Panc1 (cell line): Measurements from ENCODE around the gene MSANTD3. TPM values are rescaled to one million over a fixed set of nuclear protein-coding genes. Genes with fewer than 3 reads are reported as not detected.

ENCODE experiments used
- ATAC-seq: fragments of 200-7000 bp; cut with Tn5 transposase; 2 replicates; pipeline ENCODE4 v1.9.1; 2020; ENCODE audit warnings: mild to moderate bottlenecking, moderate library complexity
- BruUV-seq: library from RNA; stranded (reverse); fragments of 400-500 nt; replicated peaks from 2 replicates; lab custom pipeline; 2021; lab: Mats Ljungman, UMichigan
- CTCF ChIA-PET: fragments of 300-600 bp; sonication (Branson Sonifier 250); formaldehyde crosslinking; loops from one replicate; lab custom pipeline; 2022; ENCODE audit warnings: antibody characterized with exemption; lab: Charles Lee
- POLR2A ChIA-PET: fragments of 300-600 bp; sonication (Branson Sonifier 250); formaldehyde crosslinking; loops from one replicate; lab custom pipeline; 2022; ENCODE audit warnings: antibody characterized with exemption; lab: Charles Lee
- DNase-seq: peaks from one replicate; pipeline ENCODE4 v3.0.0-alpha.2; 2010; ENCODE audit warnings: low read depth, low spot score
- H3K27ac ChIP-seq: 2 replicates; pipeline ENCODE4 v1.5.1; 2011; ENCODE audit warnings: mild to moderate bottlenecking, low read length, inconsistent platforms
- H3K27me3 ChIP-seq: fragments of 200-500 bp; sonication (Bioruptor generic); 2 replicates; pipeline ENCODE4 v1.6.0; 2014; ENCODE audit warnings: low read length, inconsistent platforms; ENCODE audit not compliant: control insufficient read depth, insufficient read depth
- H3K36me3 ChIP-seq: fragments of 200-500 bp; sonication (Bioruptor generic); 2 replicates; pipeline ENCODE4 v1.5.1; 2014; ENCODE audit warnings: inconsistent platforms, mild to moderate bottlenecking, low read length, moderate library complexity; ENCODE audit not compliant: control insufficient read depth, insufficient read depth
- H3K4me1 ChIP-seq: 2 replicates; pipeline ENCODE4 v1.5.1; 2011; ENCODE audit warnings: inconsistent platforms, mild to moderate bottlenecking, low read length, moderate library complexity; ENCODE audit not compliant: control insufficient read depth, insufficient read depth
- H3K4me3 ChIP-seq, 2 experiments: 2 replicates each; pipeline ENCODE4 v1.5.1; 2011 to 2012; ENCODE audit warnings: low read depth in 2 of 2, low read length in 2 of 2, mild to moderate bottlenecking in 2 of 2, inconsistent platforms in 1 of 2, moderate library complexity in 1 of 2
- H3K9me3 ChIP-seq: fragments of 200-500 bp; sonication (Bioruptor generic); 2 replicates; pipeline ENCODE4 v1.5.1; 2014; ENCODE audit warnings: low read depth, mild to moderate bottlenecking, inconsistent platforms, low read length, moderate library complexity; ENCODE audit not compliant: control insufficient read depth, insufficient read depth
- CTCF ChIP-seq: fragments of 450-650 bp; IDR thresholded peaks from 2 replicates; pipeline ENCODE4 v1.5.1; 2017; ENCODE audit warnings: mild to moderate bottlenecking
- POLR2AphosphoS5 ChIP-seq: IDR thresholded peaks from 2 replicates; pipeline ENCODE4 v1.6.1; 2012; ENCODE audit warnings: mild to moderate bottlenecking, low read depth, low read length, moderate library complexity
- REST ChIP-seq, 2 experiments: IDR thresholded peaks; 2 replicates each; pipeline ENCODE4 v1.6.1; 2011 to 2012; ENCODE audit warnings: low read depth in 2 of 2, control low read depth in 1 of 2, low read length in 1 of 2, mild to moderate bottlenecking in 1 of 2, moderate library complexity in 1 of 2; ENCODE audit not compliant: insufficient read depth in 1 of 2
- SIN3A ChIP-seq: IDR thresholded peaks from 2 replicates; pipeline ENCODE4 v1.6.1; 2012; ENCODE audit warnings: low read depth, mild to moderate bottlenecking, low read length, moderate library complexity, borderline replicate concordance; ENCODE audit not compliant: insufficient read depth
- TCF7L2 ChIP-seq: IDR thresholded peaks from 2 replicates; pipeline ENCODE4 v1.6.1; 2011; ENCODE audit warnings: mild to moderate bottlenecking, low read depth, low read length, inconsistent platforms
- in situ Hi-C: cut with HindIII; loops from 2 replicates; pipeline ENCODE4 v1.10.0; 2016; ENCODE audit warnings: low sequenced_read_pairs, low pct_unique_long_range_greater_than_20kb
- intact Hi-C: fragments of 100-400 bp; cut with micrococcal nuclease; formaldehyde crosslinking; loops from one replicate; pipeline ENCODE4 v1.10.0; 2022; ENCODE audit not compliant: unreplicated experiment
- total RNA-seq: library from RNA; stranded (reverse); gene quantifications from one replicate; pipeline ENCODE4 v1.2.1, GENCODE V29; 2021; ENCODE audit not compliant: unreplicated experiment

Gene MSANTD3
- total RNA-seq, 1 experiment from 2014 or later: 58.7 TPM

GRCh38 chr9:100465761-100466160 lies 38.8 kb downstream of the MSANTD3 start:
- Histone ChIP-seq H3K36me3 (no peaks in the 10 kb centered on the region), H3K4me1 (no peaks in the 10 kb centered on the region), H3K9me3 (no peaks in the 10 kb centered on the region), H3K4me3 (no peak overlapping the region), H3K27ac (no peak overlapping the region), H3K27me3 (no peaks in the 10 kb centered on the region)
- POLR2A ChIA-PET: no interaction called here
- no peak for ATAC-seq
- CTCF ChIA-PET: interaction anchor here (0.6 kb wide), 1 partner anchor 13 kb away, joined by 3 read pairs; no protein-coding TSS in a partner anchor
- intact Hi-C loops (no loop called here), in situ Hi-C loops (no loop called here)
- no peak for TF ChIP-seq REST (IDR thresholded peaks at IDR 0.05; ENCODE audit: insufficient read depth in 1 of 2, low read depth in 2 of 2, low read length in 1 of 2)
- BruUV-seq: no TSS peak
- DNase-seq: no peak

GRCh38 chr9:100466171-100466828 lies 39.4 kb downstream of the MSANTD3 start:
- BruUV-seq: no TSS peak
- CTCF ChIA-PET: interaction anchor here (0.6 kb wide), 1 partner anchor 13 kb away, joined by 3 read pairs; no protein-coding TSS in a partner anchor
- POLR2A ChIA-PET: no interaction called here

More at GRCh38 chr9:100466171-100466828, 39.4 kb downstream of the MSANTD3 start:
- in situ Hi-C loops (no loop called here), intact Hi-C loops (no loop called here)
- H3K4me1 ChIP-seq: no peaks in the 10 kb centered on the region
- TF ChIP-seq TCF7L2 (no peak), SIN3A (no peak), POLR2AphosphoS5 (no peak), CTCF (no peak), REST (IDR thresholded peaks at IDR 0.05; ENCODE audit: insufficient read depth in 1 of 2, low read depth in 2 of 2, low read length in 1 of 2) (no peak)
- no peaks in the 10 kb centered on the region for H3K9me3 ChIP-seq
- H3K27me3 ChIP-seq: no peaks in the 10 kb centered on the region
- no peak for ATAC-seq
- DNase-seq: no peak
- H3K4me3 ChIP-seq: no peak overlapping the region
- H3K36me3 ChIP-seq: no peaks in the 10 kb centered on the region
- no peak overlapping the region for H3K27ac ChIP-seq
